Posterior cingulate gyrus (tissue), 11 donors: ENCODE measurements around the gene FOXM1.

Source experiments
- DNase-seq, 10 donors: peaks; one replicate each; pipeline versions ENCODE4 v3.0.0 to v3.0.0-alpha.2; 2020 to 2021; ENCODE audit warnings: mixed read lengths in 3 of 10
- intact Hi-C: fragments of 100-400 bp; cut with DNase I; formaldehyde crosslinking; loops from one replicate; pipeline ENCODE4 v1.15.1; 2023

FOXM1 gene, protein sequence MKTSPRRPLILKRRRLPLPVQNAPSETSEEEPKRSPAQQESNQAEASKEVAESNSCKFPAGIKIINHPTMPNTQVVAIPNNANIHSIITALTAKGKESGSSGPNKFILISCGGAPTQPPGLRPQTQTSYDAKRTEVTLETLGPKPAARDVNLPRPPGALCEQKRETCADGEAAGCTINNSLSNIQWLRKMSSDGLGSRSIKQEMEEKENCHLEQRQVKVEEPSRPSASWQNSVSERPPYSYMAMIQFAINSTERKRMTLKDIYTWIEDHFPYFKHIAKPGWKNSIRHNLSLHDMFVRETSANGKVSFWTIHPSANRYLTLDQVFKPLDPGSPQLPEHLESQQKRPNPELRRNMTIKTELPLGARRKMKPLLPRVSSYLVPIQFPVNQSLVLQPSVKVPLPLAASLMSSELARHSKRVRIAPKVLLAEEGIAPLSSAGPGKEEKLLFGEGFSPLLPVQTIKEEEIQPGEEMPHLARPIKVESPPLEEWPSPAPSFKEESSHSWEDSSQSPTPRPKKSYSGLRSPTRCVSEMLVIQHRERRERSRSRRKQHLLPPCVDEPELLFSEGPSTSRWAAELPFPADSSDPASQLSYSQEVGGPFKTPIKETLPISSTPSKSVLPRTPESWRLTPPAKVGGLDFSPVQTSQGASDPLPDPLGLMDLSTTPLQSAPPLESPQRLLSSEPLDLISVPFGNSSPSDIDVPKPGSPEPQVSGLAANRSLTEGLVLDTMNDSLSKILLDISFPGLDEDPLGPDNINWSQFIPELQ

DNA sequence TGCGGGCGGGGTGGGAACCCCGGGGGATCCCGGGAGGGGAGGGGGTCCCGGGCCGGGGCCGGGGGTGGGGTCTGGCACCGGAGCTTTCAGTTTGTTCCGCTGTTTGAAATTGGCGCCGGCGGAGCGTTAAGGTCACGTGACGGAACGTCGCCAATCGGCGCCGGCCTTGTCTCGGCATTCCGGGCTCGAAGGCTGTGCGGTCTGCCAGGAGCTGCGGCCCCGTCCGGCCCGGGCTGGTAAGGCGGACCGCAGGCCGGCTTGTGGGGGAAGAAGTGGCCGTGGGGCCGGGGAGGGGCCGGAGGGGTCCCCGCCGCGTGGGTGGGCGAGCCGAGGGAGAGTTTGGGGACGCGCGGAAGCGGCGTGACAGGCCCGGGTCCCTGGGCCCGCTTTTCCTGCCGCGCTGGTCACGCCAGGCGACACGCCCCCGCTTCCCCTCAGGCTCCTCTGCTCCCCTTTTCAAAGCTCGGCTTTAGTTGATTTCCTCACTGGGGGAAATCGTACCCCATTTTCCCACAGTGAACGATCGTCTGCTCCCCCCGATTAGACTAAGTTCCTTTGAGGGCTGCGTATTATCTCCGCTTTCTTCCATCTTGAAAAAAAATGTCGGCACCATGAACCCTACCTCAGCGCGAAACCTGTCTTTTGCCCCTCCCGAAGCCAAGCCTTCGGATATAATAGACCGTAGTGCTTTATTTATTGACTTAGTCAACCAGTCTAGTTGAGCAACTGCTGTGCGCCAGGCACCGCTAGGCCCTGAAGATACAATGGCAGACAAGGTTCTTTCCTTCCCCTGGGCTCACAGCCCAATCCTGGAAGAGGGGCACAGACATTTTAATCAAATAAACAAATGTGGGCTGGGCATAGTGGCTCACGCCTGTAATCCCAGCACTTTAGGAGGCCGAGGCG is at the start of gene FOXM1, which contains the start of gene RHNO1:
TSS of gene FOXM1 (minus strand) at position 128 of the 906 bp plus-strand sequence. CDS start 2,696 bp downstream, outside the sequence.
TSS of gene RHNO1 (plus strand) at position 177 of the 906 bp plus-strand sequence. CDS start 8,144 bp downstream, outside the sequence.
- intact Hi-C loops, result loop anchor here (2.0 to 10.0 kb wide), 2 partner anchors 14 to 62 kb away; partner anchors contain the start of genes ITFG2 and TULP3

DNA sequence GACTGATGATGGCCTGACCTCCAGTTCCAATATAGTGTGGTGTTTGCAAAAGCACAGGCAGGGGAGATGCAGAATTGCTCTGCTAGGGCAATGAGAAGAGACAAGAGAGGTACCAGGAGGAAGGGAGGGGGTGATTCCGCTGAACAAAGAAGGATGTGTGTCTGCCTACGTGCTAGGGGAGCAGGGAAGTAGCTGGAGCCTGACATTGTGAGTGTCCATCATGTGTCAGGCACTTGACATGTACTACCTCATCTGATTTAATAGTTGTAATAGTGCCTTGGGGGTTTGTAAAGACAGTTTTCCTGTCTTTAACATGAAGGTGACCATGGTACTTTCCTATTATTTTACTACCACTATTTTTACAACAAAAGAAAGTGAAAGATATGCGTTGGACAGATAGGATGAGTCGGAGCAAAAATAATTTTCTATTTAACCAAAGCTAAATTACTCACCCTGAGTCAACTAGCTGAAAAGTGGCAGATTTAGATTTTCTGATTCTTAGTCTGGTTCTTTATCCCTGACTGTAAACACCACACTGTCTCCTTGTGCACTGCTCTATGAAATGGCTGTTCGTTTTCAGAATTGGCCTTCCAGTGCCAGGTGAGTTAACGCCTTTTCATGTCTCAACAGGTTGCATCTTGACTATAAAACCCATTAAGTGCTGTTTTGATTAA is 48.5 kb upstream of the FOXM1 start:
- no peak for DNase-seq
- intact Hi-C loops, result no loop called here

More for the DNA sequence above, at the start of gene FOXM1, which contains the start of gene RHNO1:
- DNase-seq, result peak; percentile 91 to 99 (median 96)

DNA sequence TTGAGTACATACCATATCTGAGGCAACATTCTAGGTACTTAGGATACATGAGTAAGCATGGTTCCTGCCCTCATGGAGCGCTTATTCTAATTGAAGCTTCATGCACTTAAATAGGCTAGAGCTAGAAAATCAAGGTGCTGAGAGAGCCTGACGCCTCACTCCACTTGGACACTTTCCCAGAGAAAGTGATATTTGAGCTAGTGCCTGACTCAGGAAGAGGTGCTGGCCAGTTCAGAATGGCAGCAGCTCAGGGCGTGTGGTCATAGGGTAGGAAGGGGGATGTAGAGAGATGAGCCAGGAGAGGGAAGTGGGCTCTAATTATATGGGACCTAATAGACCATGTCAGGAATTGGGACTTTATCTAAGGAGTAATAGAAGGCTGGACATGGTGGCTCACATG is 47.0 kb upstream of the FOXM1 start:
- peak in 1 of 10 donors; percentile 43 for DNase-seq
- intact Hi-C loops, result no loop called here

DNA sequence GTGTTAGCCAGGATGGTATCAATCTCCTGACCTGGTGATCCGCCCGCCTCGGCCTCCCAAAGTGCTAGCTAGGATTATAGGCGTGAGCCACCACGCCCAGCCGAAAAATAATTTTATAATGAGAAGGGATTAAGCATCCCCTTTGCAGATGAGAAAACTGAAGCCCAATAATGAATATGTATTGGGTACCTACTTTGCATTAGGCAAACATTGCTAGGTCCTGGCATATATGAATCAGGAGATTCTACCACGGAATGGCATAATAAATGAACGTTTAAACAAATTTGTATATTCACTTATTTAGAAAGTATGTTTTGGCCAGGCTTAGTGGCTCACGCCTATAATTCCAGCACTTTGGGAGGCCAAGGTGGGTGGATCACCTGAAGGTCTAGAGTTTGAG is 46.1 kb upstream of the FOXM1 start:
- no peak for DNase-seq
- intact Hi-C loops, result no loop called here

DNA sequence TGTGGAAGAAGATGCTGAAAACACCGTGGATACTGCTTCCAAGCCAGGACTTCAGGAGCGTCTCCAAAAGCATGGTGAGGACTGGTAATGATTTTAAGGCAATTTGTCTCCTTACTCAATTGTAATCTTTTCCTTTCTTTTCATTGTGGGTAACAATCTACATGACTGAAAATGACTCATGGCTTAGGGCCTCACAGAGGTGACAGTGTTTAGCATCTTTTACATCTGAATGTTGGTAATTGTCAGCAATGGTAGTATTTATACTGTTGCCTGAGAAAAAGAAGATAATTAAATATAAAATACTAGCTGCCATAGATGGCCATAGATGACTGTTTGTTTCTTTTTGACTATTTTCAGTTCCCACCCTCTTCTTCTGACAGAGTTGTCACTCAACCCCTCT is 45.4 kb upstream of the FOXM1 start:
- intact Hi-C loops, result no loop called here
- no peak for DNase-seq

DNA sequence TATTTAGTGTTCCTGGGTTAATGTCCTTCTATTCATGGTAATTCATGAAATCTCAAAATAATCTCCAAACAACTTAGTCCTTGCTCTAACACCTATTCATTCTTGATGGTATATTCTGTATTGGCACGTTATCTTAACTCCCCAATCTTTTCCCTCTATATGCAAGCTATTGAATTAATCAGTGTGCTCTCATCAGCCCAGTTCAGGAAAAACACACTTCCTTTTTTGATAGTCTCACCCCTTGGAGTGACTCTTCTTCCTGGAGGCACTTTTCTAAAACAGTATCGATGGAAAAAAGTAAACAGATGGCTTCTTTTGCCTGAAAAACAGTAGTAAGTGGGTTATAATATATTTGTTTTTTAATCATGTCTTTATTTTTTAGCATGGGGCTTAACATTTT is 42.3 kb upstream of the FOXM1 start:
- no peak for DNase-seq
- intact Hi-C loops, result no loop called here

- no peak for DNase-seq
- intact Hi-C loops, result no loop called here
Observed at GRCh38 chr12:2912216-2912575, 35.2 kb upstream of the FOXM1 start.

GRCh38 chr12:2904260-2904659 is 27.3 kb upstream of the FOXM1 start:
- DNase-seq, result no peak

GRCh38 chr12:2902272-2902880 is 25.4 kb upstream of the FOXM1 start:
- intact Hi-C loops, result no loop called here
- peak in 4 of 10 donors; percentile 17 to 83 (median 38) for DNase-seq

More at GRCh38 chr12:2904260-2904659, 27.3 kb upstream of the FOXM1 start:
- intact Hi-C loops, result no loop called here

DNA sequence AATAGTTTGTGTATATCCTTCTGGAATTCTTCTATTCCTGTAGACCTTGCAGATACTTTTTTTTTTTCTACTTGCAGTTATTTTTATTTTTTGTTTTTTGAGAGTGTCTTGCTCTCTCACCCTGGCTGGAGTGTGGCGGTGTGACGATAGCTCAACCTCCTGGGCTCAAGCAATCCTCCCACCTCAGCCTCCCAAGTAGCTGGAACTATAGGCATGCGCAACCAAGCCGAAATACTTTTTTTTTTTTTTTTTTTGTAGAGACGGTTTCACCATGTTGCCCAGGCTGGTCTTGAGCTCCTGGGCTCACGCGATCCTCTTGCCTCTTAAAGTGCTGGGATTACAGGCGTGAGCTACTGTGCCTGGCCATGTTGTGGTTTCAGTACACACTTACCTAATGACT is 23.7 kb upstream of the FOXM1 start:
- intact Hi-C loops, result no loop called here
- no peak for DNase-seq

DNA sequence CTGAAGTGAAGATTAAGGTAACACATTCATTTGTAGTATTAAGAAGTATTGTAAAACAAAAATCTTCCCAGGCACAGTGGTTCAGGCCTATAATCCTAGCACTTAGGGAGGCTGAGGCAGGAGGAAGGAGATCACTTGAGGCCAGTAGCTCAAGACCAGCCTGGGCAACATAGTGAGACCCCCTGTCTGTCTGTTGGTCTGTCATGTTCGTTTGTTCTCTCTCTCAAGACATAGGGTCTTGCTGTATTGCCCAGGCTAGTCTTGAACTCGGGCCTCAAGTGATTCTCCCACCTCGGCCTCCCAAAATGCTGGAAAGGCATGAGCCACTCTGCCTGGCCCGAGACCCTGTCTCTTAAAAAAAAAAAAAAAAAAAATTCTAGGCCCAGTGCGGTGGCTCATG is 20.4 kb upstream of the FOXM1 start:
- intact Hi-C loops, result no loop called here
- DNase-seq, result no peak

DNA sequence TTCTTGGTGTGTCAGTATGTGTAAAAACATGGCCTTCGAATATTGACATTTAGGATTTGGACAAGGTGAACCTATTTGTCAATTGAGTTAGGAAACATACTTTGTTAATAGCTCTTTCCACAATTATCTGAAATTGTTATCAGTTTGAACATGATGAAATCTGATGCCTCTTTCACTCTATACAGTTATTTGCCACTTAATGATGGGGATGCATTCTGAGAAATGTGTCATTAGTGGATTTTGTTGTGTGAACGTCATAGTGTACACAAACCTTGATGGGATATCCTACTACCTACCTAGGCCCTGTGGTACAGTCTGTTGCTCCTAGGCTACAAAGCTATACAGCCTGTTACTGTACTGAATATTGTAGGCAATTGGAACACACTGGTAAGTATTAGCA is 18.5 kb upstream of the FOXM1 start:
- DNase-seq, result no peak
- intact Hi-C loops, result no loop called here

DNA sequence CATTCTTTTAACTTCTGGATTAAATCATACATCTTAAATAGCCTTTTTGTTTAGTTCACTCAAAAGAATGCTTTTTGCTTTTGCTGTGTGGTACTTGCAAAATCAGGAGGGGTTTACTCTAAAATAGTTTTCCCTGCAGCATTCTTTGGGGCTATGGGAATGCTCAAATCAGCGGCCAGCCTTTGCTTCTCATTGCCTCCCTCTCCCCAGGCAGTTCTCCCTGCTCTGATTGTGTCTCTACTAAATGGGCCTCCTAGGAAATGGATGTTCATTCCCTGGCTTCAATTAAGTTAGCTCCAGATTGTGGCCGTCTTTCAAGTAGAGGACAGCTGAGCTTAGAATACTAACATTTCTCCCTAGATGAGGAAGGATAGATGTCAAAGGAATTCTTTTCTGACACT is 18.1 kb upstream of the FOXM1 start:
- intact Hi-C loops, result no loop called here
- no peak for DNase-seq

GRCh38 chr12:2893007-2893406 is 16.0 kb upstream of the FOXM1 start:
- no peak for DNase-seq
- intact Hi-C loops, result loop anchor here (5.0 kb wide), 1 partner anchor 144 kb away; no protein-coding TSS in a partner anchor

DNA sequence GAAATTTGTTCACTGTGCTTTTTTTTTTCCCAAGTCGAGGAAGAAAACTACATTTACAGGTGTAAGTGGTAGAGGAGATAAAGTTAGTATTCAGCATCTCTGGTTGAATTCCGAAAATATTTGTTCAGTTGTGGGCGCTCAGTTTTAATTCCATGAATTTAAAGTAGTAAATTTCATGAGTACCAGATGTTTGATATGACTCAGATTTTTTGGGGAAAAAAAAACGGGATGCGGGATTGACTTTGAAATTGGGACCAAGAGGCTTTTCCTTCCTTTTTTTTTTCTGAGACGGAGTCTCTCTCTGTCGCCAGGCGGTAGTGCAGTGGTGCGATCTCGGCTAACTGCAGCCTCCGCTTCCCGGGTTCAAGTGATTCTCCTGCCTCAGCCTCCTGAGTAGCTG is 15.3 kb upstream of the FOXM1 start:
- intact Hi-C loops, result loop anchor here (5.0 kb wide), 1 partner anchor 145 kb away; no protein-coding TSS in a partner anchor
- no peak for DNase-seq

DNA sequence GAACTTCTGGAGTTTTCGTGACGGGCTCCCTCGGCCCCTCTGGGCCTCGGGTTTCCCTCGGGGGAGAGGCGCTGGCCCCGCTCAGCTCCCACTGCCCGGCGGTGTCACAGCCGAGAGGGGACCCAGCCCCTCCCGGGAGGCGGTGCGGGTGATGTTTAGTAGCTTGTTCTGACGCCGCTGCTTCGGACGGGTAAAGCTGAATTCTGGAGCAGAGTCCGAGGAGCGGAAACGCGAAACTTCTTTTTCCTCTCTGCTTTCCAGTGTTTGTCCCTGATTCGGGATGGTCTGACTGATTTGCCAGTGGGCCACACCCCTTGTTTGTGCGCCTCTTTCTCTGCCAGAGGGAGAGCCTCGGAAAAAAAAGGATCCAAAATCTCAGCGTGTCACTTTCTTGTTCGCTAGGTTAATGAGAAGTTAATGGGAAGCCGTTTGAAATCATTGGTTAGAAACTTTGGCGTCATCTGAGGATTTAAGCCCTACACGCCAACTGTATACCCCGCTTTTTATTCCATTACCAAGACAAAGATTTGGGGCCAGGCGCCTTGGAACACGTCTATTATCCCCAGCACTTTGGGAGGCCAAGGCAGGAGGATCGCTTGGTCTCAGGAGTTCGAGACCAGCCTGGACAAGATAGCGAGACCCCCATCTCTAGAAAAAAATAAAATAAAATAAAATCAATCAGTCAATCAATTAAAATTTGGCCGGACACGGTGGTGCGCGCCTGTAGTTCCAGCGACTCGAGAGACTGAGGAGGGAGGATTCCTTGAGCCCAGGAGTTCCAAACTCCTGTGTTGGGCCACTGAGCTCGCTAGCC is 14.5 kb upstream of the FOXM1 start:
- DNase-seq, result peak in 9 of 10 donors; percentile 34 to 92 (median 41)
- intact Hi-C loops, result loop anchor here (2.0 to 5.0 kb wide), 2 partner anchors 15 to 146 kb away; partner anchors contain the start of genes FOXM1 and RHNO1

- DNase-seq, result peak; percentile 98 to 100 (median 100)
- intact Hi-C loops, result loop anchor here (2.0 to 5.0 kb wide), 2 partner anchors 14 to 147 kb away; partner anchors contain the start of genes FOXM1 and RHNO1
Observed at GRCh38 chr12:2890388-2891239, 13.6 kb upstream of the FOXM1 start, which contains the start of gene TULP3. TULP3 (plus strand) TSS chr12:2890891; CDS start chr12:2890948, 57 bp downstream.
